ENCODE results near the gene ICAM5. TPM values are rescaled to one million over a fixed set of nuclear protein-coding genes. Genes with fewer than 3 reads are reported as not detected.

The ICAM5 gene
- total and polyA plus RNA-seq, 9 of the 15 experiments (the other 6 are each of a cell fraction or from before 2014, with no cell fraction given): 0.10 to 114 (median 13.7) TPM

DNA sequence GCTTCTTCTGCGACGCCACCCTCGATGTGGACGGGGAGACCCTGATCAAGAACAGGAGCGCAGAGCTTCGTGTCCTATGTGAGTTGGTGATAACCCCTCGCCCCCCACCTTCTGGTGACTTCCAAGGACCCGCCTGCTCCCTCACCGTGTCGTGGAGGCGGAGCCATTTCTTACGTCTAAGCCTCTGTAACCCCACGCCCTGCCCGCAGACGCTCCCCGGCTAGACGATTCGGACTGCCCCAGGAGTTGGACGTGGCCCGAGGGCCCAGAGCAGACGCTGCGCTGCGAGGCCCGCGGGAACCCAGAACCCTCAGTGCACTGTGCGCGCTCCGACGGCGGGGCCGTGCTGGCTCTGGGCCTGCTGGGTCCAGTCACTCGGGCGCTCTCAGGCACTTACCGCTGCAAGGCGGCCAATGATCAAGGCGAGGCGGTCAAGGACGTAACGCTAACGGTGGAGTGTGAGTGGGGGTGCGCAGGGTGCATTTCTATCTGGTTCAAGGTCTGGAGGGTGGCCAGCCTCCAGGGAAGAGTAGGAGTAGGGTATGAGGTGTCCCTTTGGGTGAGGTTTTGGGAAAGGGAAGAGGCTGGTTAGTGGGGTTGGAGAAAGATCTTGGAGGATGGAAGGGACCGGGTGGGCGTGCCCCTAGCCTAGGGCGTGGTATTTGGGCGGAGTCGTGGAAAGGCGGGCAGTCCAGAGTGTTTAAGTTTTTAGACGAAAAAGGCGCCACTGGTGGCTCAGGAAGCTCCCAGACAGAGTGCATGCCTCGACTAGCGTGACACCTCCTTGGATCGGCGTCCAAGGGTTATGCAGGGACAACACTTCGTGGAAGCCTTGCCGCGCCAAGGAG lies 3.3 kb downstream of the ICAM5 start:
- H3K4me1 ChIP-seq (replicated peaks in 1 of 2; ENCODE audit: control insufficient read depth in 2 of 2, insufficient read depth in 2 of 2, low read length in 2 of 2): peaks cover 12 to 81% of the 10 kb centered on the region in 2 experiments; a peak in 4 of 5 replicates
- 18% methylated on average over 54 of the region's 56 CpGs for WGBS (ENCODE audit: insufficient coverage, low coverage, missing lambda C conversion rate)
- peak overlapping the region; percentile 74 for H3K27ac ChIP-seq (ENCODE audit: extremely low read depth, low read depth, low read length)
- TF ChIP-seq CBFB (CRISPR knock-in tag; IDR thresholded peaks at IDR 0.05) (no peak), SIRT6 (IDR thresholded peaks at IDR 0.05; ENCODE audit: low read depth, low read length) (peak; percentile 77), PHF8 (IDR thresholded peaks at IDR 0.05; ENCODE audit: borderline replicate concordance, low read length) (peak; percentile 36; the same call in 1 of the 2 replicates), CEBPG (CRISPR knock-in tag; IDR thresholded peaks at IDR 0.05) (peak; percentile 31; the same call in 1 of the 2 replicates), CEBPG (tag; conservative IDR thresholded peaks at IDR 0.05 in 1 of 2, IDR thresholded peaks at IDR 0.05 in 1 of 2) (no peak), CBX5 (IDR thresholded peaks at IDR 0.05; ENCODE audit: borderline replicate concordance, low read depth) (no peak), KLF1 (tag; IDR thresholded peaks at IDR 0.05) (peak; percentile 18; the same call in 1 of the 2 replicates), NFIC (IDR thresholded peaks at IDR 0.05) (peak; percentile 64), NR2C2 (CRISPR knock-in tag; IDR thresholded peaks at IDR 0.05) (peak; percentile 21; the same call in 1 of the 2 replicates), NR2C2 (tag; IDR thresholded peaks at IDR 0.05) (peak; percentile 50), PPARD (CRISPR knock-in tag; IDR thresholded peaks at IDR 0.05) (no peak), KAT2B (IDR thresholded peaks at IDR 0.05; ENCODE audit: low read depth, low read length) (no peak), CCNT2 (IDR thresholded peaks at IDR 0.05; ENCODE audit: borderline replicate concordance, extremely low read depth, insufficient read length, low read depth, low read length) (no peak), HDAC2 (IDR thresholded peaks at IDR 0.05) (peak; percentile 50; the same call in 1 of the 2 replicates), ZNF583 (CRISPR knock-in tag; IDR thresholded peaks at IDR 0.05) (no peak), NRF1 (conservative IDR thresholded peaks at IDR 0.05 in 1 of 2, IDR thresholded peaks at IDR 0.05 in 1 of 2) (peak; percentile 45 to 70)
- TF ChIP-seq, protein P1, sequence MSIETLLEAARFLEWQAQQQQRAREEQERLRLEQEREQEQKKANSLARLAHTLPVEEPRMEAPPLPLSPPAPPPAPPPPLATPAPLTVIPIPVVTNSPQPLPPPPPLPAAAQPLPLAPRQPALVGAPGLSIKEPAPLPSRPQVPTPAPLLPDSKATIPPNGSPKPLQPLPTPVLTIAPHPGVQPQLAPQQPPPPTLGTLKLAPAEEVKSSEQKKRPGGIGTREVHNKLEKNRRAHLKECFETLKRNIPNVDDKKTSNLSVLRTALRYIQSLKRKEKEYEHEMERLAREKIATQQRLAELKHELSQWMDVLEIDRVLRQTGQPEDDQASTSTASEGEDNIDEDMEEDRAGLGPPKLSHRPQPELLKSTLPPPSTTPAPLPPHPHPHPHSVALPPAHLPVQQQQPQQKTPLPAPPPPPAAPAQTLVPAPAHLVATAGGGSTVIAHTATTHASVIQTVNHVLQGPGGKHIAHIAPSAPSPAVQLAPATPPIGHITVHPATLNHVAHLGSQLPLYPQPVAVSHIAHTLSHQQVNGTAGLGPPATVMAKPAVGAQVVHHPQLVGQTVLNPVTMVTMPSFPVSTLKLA (conservative IDR thresholded peaks at IDR 0.05): peak in 1 of 2 experiments; percentile 22; a peak in 2 of 4 replicates
- TF ChIP-seq, protein P2, sequence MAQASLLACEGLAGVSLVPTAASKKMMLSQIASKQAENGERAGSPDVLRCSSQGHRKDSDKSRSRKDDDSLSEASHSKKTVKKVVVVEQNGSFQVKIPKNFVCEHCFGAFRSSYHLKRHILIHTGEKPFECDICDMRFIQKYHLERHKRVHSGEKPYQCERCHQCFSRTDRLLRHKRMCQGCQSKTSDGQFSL (CRISPR knock-in tag; IDR thresholded peaks at IDR 0.05): no peak
- TF ChIP-seq, protein P2 (tag; IDR thresholded peaks at IDR 0.05): peak in 1 of 2 experiments; percentile 54; a peak in 1 of 4 replicates

More for the DNA sequence above, 3.3 kb downstream of the ICAM5 start:
- intact Hi-C loops (cut with micrococcal nuclease) (no loop called here), in situ Hi-C loops (cut with MboI) (no loop called here)
- DNase-seq (ENCODE audit: extremely low read depth in 1 of 4, low spot score in 3 of 4) (peak in 3 of 4 experiments; percentile 38 to 77 (median 40)), FAIRE-seq (peak; percentile 62), ATAC-seq (peak; percentile 6)
- H3K9me3 ChIP-seq (replicated peaks; ENCODE audit: control insufficient read depth, insufficient read depth, low read depth, low read length): peaks cover 2% of the 10 kb centered on the region; the same call in 1 of the 2 replicates
- CTCF ChIA-PET (ENCODE audit: low intra/inter-chr PET ratio): no interaction called here
- peak overlapping the region; percentile 93 for H3K4me2 ChIP-seq (ENCODE audit: insufficient read depth, low read length)
- no TSS peak for BruUV-seq (replicated peaks)
- peak overlapping the region; percentile 62 to 90 for H3K9ac ChIP-seq (ENCODE audit: insufficient read depth in 1 of 2, low read depth in 2 of 2, low read length in 2 of 2)
- POLR2A ChIA-PET: interaction anchor here (0.6 to 1.1 kb wide), 6 partner anchors 9 to 301 kb away, joined by 3 to 5 read pairs (median 3); partner anchors contain the start of gene ICAM1
- H3K4me3 ChIP-seq: peak overlapping the region; percentile 79
- H3K27me3 ChIP-seq (ENCODE audit: control insufficient read depth in 2 of 2, insufficient read depth in 2 of 2, low read length in 2 of 2): no peaks in the 10 kb centered on the region
- H3K9me1 ChIP-seq (ENCODE audit: control insufficient read depth, insufficient read depth, low read length): no peaks in the 10 kb centered on the region
- peaks cover 40% of the 10 kb centered on the region; the same call in 2 of the 3 replicates for H3K36me3 ChIP-seq (ENCODE audit: control insufficient read depth, insufficient read depth, low read length)
- H2AFZ ChIP-seq (ENCODE audit: low read depth, low read length): peak overlapping the region; percentile 35
- H4K20me1 ChIP-seq (replicated peaks; ENCODE audit: control insufficient read depth, insufficient read depth, low read length): no peaks in the 10 kb centered on the region; the same call in 1 of the 2 replicates
- H3K79me2 ChIP-seq (ENCODE audit: control insufficient read depth, insufficient read depth, low read length): peaks cover 74% of the 10 kb centered on the region

Data from K562 (cell line).